GM18909 (cell line): Measurements from ENCODE around the gene MICOS13.
A peak's percentile ranks its signal among the peaks of the same experiment; 100 is the strongest.
"Not testable (repeated sequence)": the region's sequence is repeated elsewhere in the genome, so short reads cannot be mapped to it uniquely, and the experiment has no call there.

Experiments used
- ATAC-seq: cut with Tn5 transposase; IDR thresholded peaks from one replicate; pipeline ENCODE4 v1.9.1; 2021; ENCODE audit warnings: mild to moderate bottlenecking; ENCODE audit not compliant: unreplicated experiment, poor library complexity

The MICOS13 gene

GRCh38 chr19:5702053-5702410 lies 21.7 kb upstream of the MICOS13 start:
- ATAC-seq, result not testable (repeated sequence)

GRCh38 chr19:5700455-5701092 lies 20.3 kb upstream of the MICOS13 start:
- no peak for ATAC-seq

GRCh38 chr19:5698635-5699422 lies 18.5 kb upstream of the MICOS13 start:
- no peak for ATAC-seq

GRCh38 chr19:5697890-5698634 lies 17.7 kb upstream of the MICOS13 start:
- no peak for ATAC-seq

- no peak for ATAC-seq
Observed at GRCh38 chr19:5697022-5697889, 16.9 kb upstream of the MICOS13 start.

- ATAC-seq, result no peak
Observed at GRCh38 chr19:5696196-5697021, 16.1 kb upstream of the MICOS13 start.

GRCh38 chr19:5695649-5696195 lies 15.4 kb upstream of the MICOS13 start:
- ATAC-seq, result no peak

- no peak for ATAC-seq
Observed at GRCh38 chr19:5694956-5695648, 14.8 kb upstream of the MICOS13 start.

GRCh38 chr19:5694167-5694955 lies 14.0 kb upstream of the MICOS13 start:
- ATAC-seq, result no peak

- no peak for ATAC-seq
Observed at GRCh38 chr19:5693195-5694166, 13.2 kb upstream of the MICOS13 start.

GRCh38 chr19:5692723-5693194 lies 12.4 kb upstream of the MICOS13 start:
- no peak for ATAC-seq

GRCh38 chr19:5691822-5692722 lies 11.8 kb upstream of the MICOS13 start:
- ATAC-seq, result no peak

GRCh38 chr19:5690955-5691821 lies 10.9 kb upstream of the MICOS13 start:
- ATAC-seq, result no peak

- peak; percentile 51 for ATAC-seq
Observed at GRCh38 chr19:5690125-5690954, 10.0 kb upstream of the MICOS13 start, which contains the start of gene RPL36. RPL36 (plus strand) TSS chr19:5690295; CDS start chr19:5690508, 213 bp downstream.
